LNCaP clone FGC (cell line): ENCODE results near the gene GBP5.
"Not testable (repeated sequence)": the region's sequence is repeated elsewhere in the genome, so short reads cannot be mapped to it uniquely, and the experiment has no call there.

Experiments
- DNase-seq: peaks from one replicate; pipeline ENCODE4 v3.0.0-alpha.2; 2011; ENCODE audit warnings: low read depth
- H3K4me3 ChIP-seq: 2 replicates; pipeline ENCODE4 v1.5.1; 2011; ENCODE audit warnings: mild to moderate bottlenecking, low read depth, low read length, control low read depth
- TF ChIP-seq, protein P1 (sequence below): IDR thresholded peaks from 2 replicates; pipeline ENCODE4 v1.5.1; 2012; ENCODE audit warnings: mild to moderate bottlenecking; ENCODE audit not compliant: control insufficient read depth, insufficient read depth; ENCODE audit errors: extremely low read depth

Gene GBP5

DNA sequence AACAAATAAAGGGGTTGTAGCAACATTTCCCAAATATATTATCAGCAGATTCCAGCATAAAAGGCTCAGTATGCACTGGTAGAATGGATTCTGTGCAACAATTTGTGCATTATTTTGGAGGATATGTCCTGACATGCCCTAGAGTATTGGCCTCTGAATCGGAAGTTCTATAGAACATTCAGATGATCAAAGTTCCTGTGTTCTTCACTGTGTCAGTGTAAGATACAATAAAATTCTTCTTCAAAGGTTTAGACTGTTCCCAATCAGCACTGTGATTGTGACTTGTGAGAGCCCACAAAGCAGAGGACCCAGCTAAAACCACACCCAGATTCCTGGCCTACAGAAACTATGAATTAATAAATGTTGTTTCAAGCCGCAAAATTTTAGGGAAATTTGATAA is 33.6 kb upstream of the GBP5 start:
- no peak for DNase-seq
- TF ChIP-seq, protein P1, sequence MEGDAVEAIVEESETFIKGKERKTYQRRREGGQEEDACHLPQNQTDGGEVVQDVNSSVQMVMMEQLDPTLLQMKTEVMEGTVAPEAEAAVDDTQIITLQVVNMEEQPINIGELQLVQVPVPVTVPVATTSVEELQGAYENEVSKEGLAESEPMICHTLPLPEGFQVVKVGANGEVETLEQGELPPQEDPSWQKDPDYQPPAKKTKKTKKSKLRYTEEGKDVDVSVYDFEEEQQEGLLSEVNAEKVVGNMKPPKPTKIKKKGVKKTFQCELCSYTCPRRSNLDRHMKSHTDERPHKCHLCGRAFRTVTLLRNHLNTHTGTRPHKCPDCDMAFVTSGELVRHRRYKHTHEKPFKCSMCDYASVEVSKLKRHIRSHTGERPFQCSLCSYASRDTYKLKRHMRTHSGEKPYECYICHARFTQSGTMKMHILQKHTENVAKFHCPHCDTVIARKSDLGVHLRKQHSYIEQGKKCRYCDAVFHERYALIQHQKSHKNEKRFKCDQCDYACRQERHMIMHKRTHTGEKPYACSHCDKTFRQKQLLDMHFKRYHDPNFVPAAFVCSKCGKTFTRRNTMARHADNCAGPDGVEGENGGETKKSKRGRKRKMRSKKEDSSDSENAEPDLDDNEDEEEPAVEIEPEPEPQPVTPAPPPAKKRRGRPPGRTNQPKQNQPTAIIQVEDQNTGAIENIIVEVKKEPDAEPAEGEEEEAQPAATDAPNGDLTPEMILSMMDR = no peak
- H3K4me3 ChIP-seq = no peak overlapping the region

DNA sequence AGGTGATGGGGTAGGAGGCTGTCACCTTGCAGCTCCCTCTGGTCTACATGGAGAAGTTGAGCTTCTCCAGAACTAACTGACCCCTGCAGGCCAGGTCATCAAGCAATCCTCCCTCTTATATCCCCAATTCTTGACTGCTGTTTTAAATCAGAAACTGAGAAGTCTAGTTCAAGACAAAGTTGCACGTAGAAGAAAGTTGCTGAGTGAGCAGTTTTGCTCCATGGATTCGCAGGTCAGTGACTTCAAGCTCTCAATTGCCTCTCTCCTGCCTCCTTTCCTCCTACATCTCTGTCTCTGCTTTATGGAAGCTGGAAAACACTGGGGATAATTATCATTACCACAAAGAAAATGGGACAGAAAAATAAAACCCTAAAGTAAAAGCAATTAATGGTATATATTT is 32.8 kb upstream of the GBP5 start:
- DNase-seq = no peak
- TF ChIP-seq, protein P1 = no peak
- no peak overlapping the region for H3K4me3 ChIP-seq

DNA sequence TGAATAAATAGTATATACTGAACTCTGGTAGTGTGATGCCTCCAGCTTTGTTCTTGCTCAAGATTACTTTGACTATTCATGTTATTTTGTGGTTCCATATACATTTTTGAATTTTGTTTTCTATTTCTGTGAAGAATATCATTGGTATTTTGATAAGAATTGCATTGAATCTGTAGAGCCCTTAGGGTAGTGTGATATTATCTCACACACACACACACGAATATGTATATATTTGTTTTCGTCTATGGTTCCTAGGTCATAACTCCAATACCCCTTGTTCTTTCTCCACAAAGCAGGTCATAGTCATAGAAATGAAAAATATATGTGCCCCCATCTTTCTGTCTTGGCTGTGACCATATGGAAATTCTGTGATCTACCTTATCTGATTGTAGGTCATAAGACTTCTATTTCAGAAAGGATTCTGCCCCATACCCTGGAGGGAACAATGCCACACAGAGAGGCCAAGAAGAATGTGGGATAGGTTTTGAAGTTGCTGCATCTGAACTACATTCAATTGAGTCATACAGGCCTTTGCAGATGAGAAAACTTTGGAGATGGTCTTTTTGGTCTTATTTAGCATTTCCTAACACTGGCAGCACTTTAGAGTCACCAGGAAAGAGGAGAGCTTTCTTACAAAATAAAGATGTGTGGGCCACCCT is 32.0 kb upstream of the GBP5 start:
- no peak for DNase-seq
- H3K4me3 ChIP-seq = no peak overlapping the region
- TF ChIP-seq, protein P1 = no peak

DNA sequence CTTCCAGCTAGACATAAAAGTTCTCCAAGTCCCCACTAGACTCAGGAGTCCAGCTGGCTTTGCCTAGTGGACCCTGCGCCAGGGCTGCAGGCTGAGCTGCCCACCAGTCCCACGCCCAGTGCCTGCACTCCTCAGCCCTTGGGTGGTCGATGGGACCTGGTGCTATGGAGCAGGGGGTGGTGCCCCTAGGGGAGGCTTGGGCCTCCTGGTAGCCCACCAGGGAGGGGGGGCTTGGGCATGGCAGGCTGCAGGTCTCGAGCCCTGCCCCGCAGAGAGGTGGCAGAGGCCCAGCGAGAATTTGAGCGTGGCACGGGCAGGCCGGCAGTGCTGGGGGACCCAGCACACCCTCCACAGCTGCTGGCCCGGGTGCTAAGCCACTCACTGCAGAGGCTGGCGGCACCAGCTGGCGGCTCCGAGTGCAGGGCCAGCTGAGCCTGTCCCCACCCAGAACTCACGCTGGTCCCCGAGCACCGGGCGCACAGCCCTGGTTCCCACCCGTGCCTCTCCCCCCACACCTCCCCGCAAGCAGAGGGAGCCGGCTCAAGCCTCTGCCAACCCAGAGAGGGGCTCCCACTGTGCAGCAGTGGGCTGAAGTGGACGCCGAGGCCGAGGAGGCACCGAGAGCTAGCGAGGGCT is 30.2 kb upstream of the GBP5 start:
- no peak for DNase-seq
- TF ChIP-seq, protein P1 = no peak

DNA sequence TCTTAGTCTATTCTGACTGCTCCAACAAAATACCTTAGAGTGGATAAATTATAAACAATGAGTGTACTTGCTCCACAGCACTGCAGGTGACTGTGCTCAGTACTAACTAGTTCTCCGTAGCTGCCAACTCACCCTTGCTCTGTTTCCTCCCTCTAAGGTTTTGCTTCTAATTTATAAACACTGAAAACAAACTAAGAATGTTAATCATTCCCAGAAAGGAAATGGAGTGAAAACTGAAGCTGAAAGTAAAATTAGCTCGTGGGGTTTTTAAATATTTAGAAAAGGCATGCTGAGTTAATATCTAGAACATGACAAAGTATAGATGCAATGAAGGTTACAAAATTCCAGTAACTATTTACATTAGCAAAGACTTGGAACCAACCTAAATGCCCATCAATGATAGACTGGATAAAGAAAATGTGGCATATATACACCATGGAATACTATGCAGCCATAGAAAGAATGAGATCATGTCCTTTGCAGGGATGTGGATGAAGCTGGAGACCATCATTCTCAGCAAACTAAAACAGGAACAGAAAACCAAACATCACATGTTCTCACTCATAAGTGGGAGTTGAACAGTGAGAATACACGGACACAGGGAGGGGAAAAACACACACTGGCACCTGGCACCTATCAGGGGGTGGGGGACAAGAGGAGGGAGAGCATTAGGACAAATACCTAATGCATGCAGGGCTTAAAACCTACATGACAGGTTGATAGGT is 27.2 kb upstream of the GBP5 start:
- DNase-seq, H3K4me3 ChIP-seq: not testable (repeated sequence)

More for the DNA sequence above, 30.2 kb upstream of the GBP5 start:
- no peak overlapping the region for H3K4me3 ChIP-seq

DNA sequence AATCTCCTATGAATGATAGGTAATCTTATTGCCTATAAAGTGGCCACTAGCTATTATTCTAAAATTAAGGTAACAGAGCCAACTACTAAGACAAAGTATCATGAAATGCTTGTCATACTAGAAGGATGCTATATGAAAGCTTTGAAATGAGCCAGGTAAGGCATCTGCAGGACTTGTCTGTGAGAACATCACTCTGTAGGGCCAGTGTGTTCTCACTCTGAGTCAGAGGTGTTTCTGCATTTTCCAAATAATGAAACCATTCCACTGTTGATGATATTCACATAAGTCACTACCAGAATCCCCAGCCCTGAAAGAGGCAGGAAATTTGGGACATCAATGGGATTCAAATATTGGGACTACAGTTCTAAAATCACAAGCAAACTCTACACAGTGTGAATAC is 25.8 kb upstream of the GBP5 start:
- TF ChIP-seq, protein P1 = no peak
- H3K4me3 ChIP-seq = no peak overlapping the region
- DNase-seq = no peak

DNA sequence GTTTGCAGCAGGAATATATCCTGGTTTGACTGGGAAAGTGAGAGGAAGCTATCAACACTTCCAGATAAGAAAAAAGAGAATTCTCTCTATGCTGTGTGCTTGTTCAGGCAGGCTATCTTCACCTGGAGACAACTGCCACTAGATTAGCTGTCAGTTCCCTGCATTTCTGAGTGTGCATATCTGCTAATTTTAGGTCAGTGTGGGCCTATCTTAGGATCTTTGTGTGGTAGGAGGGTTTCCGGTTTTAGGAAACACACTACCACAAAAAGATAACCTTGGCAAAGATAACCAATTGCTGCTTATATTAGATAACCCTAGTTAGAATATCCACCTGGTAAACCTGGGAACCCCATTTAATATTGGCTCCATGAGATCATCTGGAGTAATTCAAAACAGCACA is 22.5 kb upstream of the GBP5 start:
- H3K4me3 ChIP-seq = no peak overlapping the region
- TF ChIP-seq, protein P1 = no peak
- no peak for DNase-seq
